Transverse colon (tissue), 4 donors: Measurements from ENCODE around the gene ITPR2.

Experiments
- CTCF ChIP-seq, 5 experiments: fragments of 200-600 bp in 3 of 5; fragments of 450-650 bp in 2 of 5; sonication (generic) in 3 of 5; IDR thresholded peaks; 1 replicate in 2 of 5; 2 replicates in 3 of 5; pipeline ENCODE4 v1.5.1; 2016 to 2017; ENCODE audit warnings: antibody characterized with exemption in 5 of 5, inconsistent platforms in 3 of 5, mild to moderate bottlenecking in 2 of 5, moderate library complexity in 1 of 5
- POLR2AphosphoS5 ChIP-seq, 3 donors: sonication (generic); formaldehyde crosslinking; IDR thresholded peaks; one replicate each; pipeline ENCODE4 v1.6.1; 2016; ENCODE audit warnings: antibody characterized with exemption in 3 of 3

GRCh38 chr12:26599096-26599695 is 233.8 kb downstream of the ITPR2 start:
- TF ChIP-seq CTCF (IDR thresholded peaks at IDR 0.05) (no peak), POLR2AphosphoS5 (IDR thresholded peaks at IDR 0.05) (no peak)
